ENCODE measurements around the gene EOLA2.
"Not testable (repeated sequence)": the region's sequence is repeated elsewhere in the genome, so short reads cannot be mapped to it uniquely, and the experiment has no call there.

DNA sequence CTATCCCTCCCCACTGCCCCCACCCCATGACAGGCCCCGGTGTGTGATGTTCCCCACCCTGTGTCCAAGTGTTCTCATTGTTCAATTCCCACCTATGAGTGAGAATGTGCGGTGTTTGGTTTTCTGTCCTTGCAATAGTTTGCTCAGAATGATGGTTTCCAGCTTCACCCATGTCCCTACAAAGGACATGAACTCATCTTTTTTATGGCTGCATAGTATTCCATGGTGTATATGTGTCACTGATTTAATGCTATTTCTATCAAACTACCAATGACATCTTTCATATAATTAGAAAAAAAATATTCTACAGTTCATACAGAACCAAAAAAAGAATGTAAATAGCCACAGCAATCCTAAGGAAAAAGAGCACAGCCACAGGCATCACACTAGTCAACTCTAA lies 47.5 kb downstream of the EOLA2 start:
- TF ChIP-seq, protein P1, sequence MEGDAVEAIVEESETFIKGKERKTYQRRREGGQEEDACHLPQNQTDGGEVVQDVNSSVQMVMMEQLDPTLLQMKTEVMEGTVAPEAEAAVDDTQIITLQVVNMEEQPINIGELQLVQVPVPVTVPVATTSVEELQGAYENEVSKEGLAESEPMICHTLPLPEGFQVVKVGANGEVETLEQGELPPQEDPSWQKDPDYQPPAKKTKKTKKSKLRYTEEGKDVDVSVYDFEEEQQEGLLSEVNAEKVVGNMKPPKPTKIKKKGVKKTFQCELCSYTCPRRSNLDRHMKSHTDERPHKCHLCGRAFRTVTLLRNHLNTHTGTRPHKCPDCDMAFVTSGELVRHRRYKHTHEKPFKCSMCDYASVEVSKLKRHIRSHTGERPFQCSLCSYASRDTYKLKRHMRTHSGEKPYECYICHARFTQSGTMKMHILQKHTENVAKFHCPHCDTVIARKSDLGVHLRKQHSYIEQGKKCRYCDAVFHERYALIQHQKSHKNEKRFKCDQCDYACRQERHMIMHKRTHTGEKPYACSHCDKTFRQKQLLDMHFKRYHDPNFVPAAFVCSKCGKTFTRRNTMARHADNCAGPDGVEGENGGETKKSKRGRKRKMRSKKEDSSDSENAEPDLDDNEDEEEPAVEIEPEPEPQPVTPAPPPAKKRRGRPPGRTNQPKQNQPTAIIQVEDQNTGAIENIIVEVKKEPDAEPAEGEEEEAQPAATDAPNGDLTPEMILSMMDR (IDR thresholded peaks at IDR 0.05 in 2 of 3, conservative IDR thresholded peaks at IDR 0.05 in 1 of 3; ENCODE audit: control insufficient read depth in 2 of 3, extremely low read depth in 1 of 3, insufficient read depth in 1 of 3, low read depth in 3 of 3, low read length in 3 of 3): not testable (repeated sequence)
- TF ChIP-seq RELA (IDR thresholded peaks at IDR 0.05; ENCODE audit: borderline replicate concordance, partially characterized antibody); ZNF217 (IDR thresholded peaks at IDR 0.05); EZH2 (IDR thresholded peaks at IDR 0.05; ENCODE audit: borderline replicate concordance, control insufficient read depth, low read depth, low read length): not testable (repeated sequence)
- TF ChIP-seq, protein P2, sequence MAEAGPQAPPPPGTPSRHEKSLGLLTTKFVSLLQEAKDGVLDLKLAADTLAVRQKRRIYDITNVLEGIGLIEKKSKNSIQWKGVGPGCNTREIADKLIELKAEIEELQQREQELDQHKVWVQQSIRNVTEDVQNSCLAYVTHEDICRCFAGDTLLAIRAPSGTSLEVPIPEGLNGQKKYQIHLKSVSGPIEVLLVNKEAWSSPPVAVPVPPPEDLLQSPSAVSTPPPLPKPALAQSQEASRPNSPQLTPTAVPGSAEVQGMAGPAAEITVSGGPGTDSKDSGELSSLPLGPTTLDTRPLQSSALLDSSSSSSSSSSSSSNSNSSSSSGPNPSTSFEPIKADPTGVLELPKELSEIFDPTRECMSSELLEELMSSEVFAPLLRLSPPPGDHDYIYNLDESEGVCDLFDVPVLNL (IDR thresholded peaks at IDR 0.05; ENCODE audit: low read depth, low read length): not testable (repeated sequence)

All from GM12878 (cell line).